SK-N-SH (cell line): ENCODE results near the gene DLX6. TPM values are rescaled to one million over a fixed set of nuclear protein-coding genes. Genes with fewer than 3 reads are reported as not detected.

Experiments
- CTCF ChIA-PET: fragments of 300-600, 350-600 bp; formaldehyde crosslinking; extraction: SDS; loops from one replicate; lab custom pipeline; 2021; lab: Yijun Ruan, JAX
- POLR2A ChIA-PET: fragments of 350-600 bp; sonication (Branson Sonifier 250); formaldehyde crosslinking; extraction: SDS; loops from one replicate; lab custom pipeline; 2020; ENCODE audit warnings: antibody characterized with exemption, inconsistent platforms; lab: Yijun Ruan, JAX
- DNase-seq: peaks from one replicate; pipeline ENCODE4 v3.0.0; 2012
- H2AFZ ChIP-seq: fragments of 200-600 bp; sonication (generic); 2 replicates; pipeline ENCODE4 v1.8.1; 2016; ENCODE audit warnings: antibody characterized with exemption, mild to moderate bottlenecking, low read depth
- H3F3A ChIP-seq: fragments of 200-600 bp; sonication (generic); replicated peaks from 2 replicates; pipeline ENCODE3; 2016; ENCODE audit warnings: antibody characterized with exemption, mild to moderate bottlenecking; ENCODE audit not compliant: insufficient read depth
- H3K27ac ChIP-seq, 2 experiments: fragments of 200-500 bp in 1 of 2; fragments of 200-600 bp in 1 of 2; sonication (Bioruptor generic) in 1 of 2; sonication (generic), shearing (Covaris generic) in 1 of 2; 2 replicates each; pipeline versions ENCODE4 v1.5.1 to v1.6.1; 2014 to 2016; ENCODE audit warnings: low read depth in 2 of 2, inconsistent platforms in 1 of 2, low read length in 1 of 2, mild to moderate bottlenecking in 1 of 2, mixed read lengths in 1 of 2
- H3K27me3 ChIP-seq: fragments of 200-600 bp; sonication (generic), shearing (Covaris generic); 2 replicates; pipeline ENCODE4 v1.6.1; 2016; ENCODE audit warnings: mixed run types; ENCODE audit not compliant: insufficient read depth
- H3K36me3 ChIP-seq, 2 experiments: fragments of 200-500 bp in 1 of 2; fragments of 200-600 bp in 1 of 2; sonication (Bioruptor generic) in 1 of 2; sonication (generic) in 1 of 2; replicated peaks in 1 of 2; 2 replicates each; pipeline versions ENCODE3 to v1.5.1; 2014 to 2016; ENCODE audit warnings: low read length in 1 of 2, mild to moderate bottlenecking in 1 of 2; ENCODE audit not compliant: insufficient read depth in 2 of 2, control insufficient read depth in 1 of 2
- H3K4me1 ChIP-seq, 2 experiments: fragments of 200-500 bp in 1 of 2; fragments of 200-600 bp in 1 of 2; sonication (Bioruptor generic) in 1 of 2; sonication (generic), shearing (Covaris generic) in 1 of 2; 2 replicates each; pipeline versions ENCODE4 v1.5.1 to v1.6.1; 2014 to 2016; ENCODE audit warnings: low read depth in 1 of 2, low read length in 1 of 2, mixed run types in 1 of 2; ENCODE audit not compliant: insufficient read depth in 2 of 2, control insufficient read depth in 1 of 2
- H3K4me2 ChIP-seq: fragments of 200-600 bp; sonication (generic), shearing (Covaris generic); 2 replicates; pipeline ENCODE4 v1.6.1; 2017; ENCODE audit warnings: mixed run types
- H3K4me3 ChIP-seq, 2 experiments: fragments of 200-500 bp in 1 of 2; fragments of 200-600 bp in 1 of 2; sonication (Bioruptor generic) in 1 of 2; sonication (generic), shearing (Covaris generic) in 1 of 2; 2 replicates each; pipeline versions ENCODE4 v1.5.1 to v1.8.1; 2014 to 2016; ENCODE audit warnings: low read depth in 2 of 2, inconsistent platforms in 1 of 2, low read length in 1 of 2, mild to moderate bottlenecking in 1 of 2, mixed read lengths in 1 of 2, moderate library complexity in 1 of 2
- H3K79me2 ChIP-seq: fragments of 200-600 bp; sonication (generic); 2 replicates; pipeline ENCODE4 v1.8.1; 2017; ENCODE audit warnings: mild to moderate bottlenecking; ENCODE audit not compliant: insufficient read depth
- H3K9ac ChIP-seq: fragments of 200-600 bp; sonication (generic); 2 replicates; pipeline ENCODE4 v1.6.1; 2017; ENCODE audit warnings: mixed run types
- H3K9me2 ChIP-seq: fragments of 200-600 bp; sonication (generic); 2 replicates; pipeline ENCODE4 v1.6.1; 2017; ENCODE audit warnings: mixed run types
- H3K9me3 ChIP-seq: fragments of 200-600 bp; sonication (generic); 2 replicates; pipeline ENCODE4 v1.6.1; 2017; ENCODE audit warnings: mixed run types, mild to moderate bottlenecking, moderate library complexity
- H4K20me1 ChIP-seq: fragments of 200-600 bp; sonication (generic); 2 replicates; pipeline ENCODE4 v1.6.1; 2017; ENCODE audit warnings: mild to moderate bottlenecking, mixed run types; ENCODE audit not compliant: insufficient read depth
- CHD2 ChIP-seq: fragments of 150-350 bp; IDR thresholded peaks from 2 replicates; pipeline ENCODE4 v1.6.1; 2018; ENCODE audit warnings: low read length; ENCODE audit not compliant: partially characterized antibody
- FOXM1 ChIP-seq: IDR thresholded peaks from 2 replicates; pipeline ENCODE4 v1.4.0; 2012; ENCODE audit warnings: low read depth, mild to moderate bottlenecking
- MAX ChIP-seq: IDR thresholded peaks from 2 replicates; pipeline ENCODE4 v1.4.0; 2012; ENCODE audit warnings: low read depth
- MXI1 ChIP-seq: IDR thresholded peaks from 2 replicates; pipeline ENCODE4 v1.6.1; 2012; ENCODE audit warnings: mild to moderate bottlenecking, low read depth, low read length, improper control_type of control experiment
- POLR2AphosphoS5 ChIP-seq: IDR thresholded peaks from 2 replicates; pipeline ENCODE4 v1.6.1; 2012; ENCODE audit warnings: low read depth, low read length
- RAD21 ChIP-seq: IDR thresholded peaks from 2 replicates; pipeline ENCODE4 v1.6.1; 2012; ENCODE audit warnings: mild to moderate bottlenecking, low read length
- RFX5 ChIP-seq: IDR thresholded peaks from 2 replicates; pipeline ENCODE4 v1.6.1; 2012; ENCODE audit warnings: mild to moderate bottlenecking, improper control_type of control experiment, low read length
- RXRA ChIP-seq: IDR thresholded peaks from 2 replicates; pipeline ENCODE4 v1.4.0; 2012; ENCODE audit warnings: low read depth, mild to moderate bottlenecking, borderline replicate concordance
- USF1 ChIP-seq: IDR thresholded peaks from 2 replicates; pipeline ENCODE4 v1.4.0; 2012; ENCODE audit warnings: low read depth, borderline replicate concordance
- YY1 ChIP-seq: IDR thresholded peaks from 2 replicates; pipeline ENCODE4 v1.4.0; 2012; ENCODE audit warnings: low read depth, mild to moderate bottlenecking
- WGBS: methylation state at CpG from one replicate; pipeline ENCODE4 v1.1.6; 2017; ENCODE audit warnings: low lambda C conversion rate; 5-methylcytosine and 5-hydroxymethylcytosine counted together
- polyA plus RNA-seq, 3 experiments: library from polyadenylated mRNA; depleted of rRNA; stranded (reverse); fragments of >200 nt; gene quantifications; 2 replicates each; pipeline ENCODE4 v1.2.3, GENCODE V29; 2012

DLX6 gene
- polyA plus RNA-seq, 1 of the 3 experiments (the other 2 are of a cell fraction), result 0.23 TPM

GRCh38 chr7:96989241-96989858, 16.0 kb upstream of the DLX6 start:
- Histone ChIP-seq H3K9me2 (no peaks in the 10 kb centered on the region), H3K9ac (no peak overlapping the region), H3K4me1 (no peaks in the 10 kb centered on the region; a peak in 1 of 4 replicates), H3K4me3 (no peak overlapping the region), H3K27me3 (0 out of 2 replicates have a peak, but pooled peaks cover 4% of the 10 kb centered on the region), H4K20me1 (no peaks in the 10 kb centered on the region), H2AFZ (no peak overlapping the region), H3F3A (no peaks in the 10 kb centered on the region), H3K36me3 (no peaks in the 10 kb centered on the region), H3K9me3 (no peaks in the 10 kb centered on the region), H3K27ac (no peak overlapping the region), H3K4me2 (no peak overlapping the region), H3K79me2 (no peaks in the 10 kb centered on the region)
- 76% methylated on average over 22 of the region's 22 CpGs for WGBS
- TF ChIP-seq CHD2 (no peak), MXI1 (no peak), MAX (no peak), RXRA (no peak), YY1 (no peak), RFX5 (no peak), POLR2AphosphoS5 (no peak), USF1 (no peak)
- ChIA-PET CTCF (interaction anchor here (1.3 kb wide), 2 partner anchors 10 to 161 kb away, joined by 3 read pairs; no protein-coding TSS in a partner anchor), POLR2A (no interaction called here)
- no peak for DNase-seq

- no peak overlapping the region for H3K4me3 ChIP-seq
- no peak overlapping the region for H3K9ac ChIP-seq
- H3K4me1 ChIP-seq, result no peaks in the 10 kb centered on the region; a peak in 1 of 4 replicates
- H2AFZ ChIP-seq, result no peak overlapping the region
- ChIA-PET CTCF (interaction anchor here (1.3 kb wide), 2 partner anchors 11 to 161 kb away, joined by 3 read pairs; no protein-coding TSS in a partner anchor), POLR2A (no interaction called here)
- no peaks in the 10 kb centered on the region for H3K36me3 ChIP-seq
- H3K9me3 ChIP-seq, result no peaks in the 10 kb centered on the region
- H3K4me2 ChIP-seq, result no peak overlapping the region
- H3K79me2 ChIP-seq, result no peaks in the 10 kb centered on the region
- H3K27ac ChIP-seq, result no peak overlapping the region
- 0 out of 2 replicates have a peak, but pooled peaks cover 4% of the 10 kb centered on the region for H3K27me3 ChIP-seq
- 50% methylated on average over 8 of the region's 8 CpGs for WGBS
- H4K20me1 ChIP-seq, result no peaks in the 10 kb centered on the region
- no peaks in the 10 kb centered on the region for H3F3A ChIP-seq
- no peak for DNase-seq
- TF ChIP-seq MXI1 (no peak), RAD21 (no peak)
- H3K9me2 ChIP-seq, result no peaks in the 10 kb centered on the region
These were observed 15.5 kb upstream of the DLX6 start for GRCh38 chr7:96989859-96990317.

- H2AFZ ChIP-seq, result no peak overlapping the region
- H3K36me3 ChIP-seq, result no peaks in the 10 kb centered on the region
- no peaks in the 10 kb centered on the region for H3K9me3 ChIP-seq
- 62% methylated on average over 13 of the region's 13 CpGs for WGBS
- H3K4me3 ChIP-seq, result no peak overlapping the region
- CTCF ChIA-PET, result interaction anchor here (0.9 to 1.6 kb wide), 2 partner anchors 9 to 13 kb away, joined by 3 to 6 read pairs; partner anchors contain the start of gene DLX6
- no peaks in the 10 kb centered on the region for H3K79me2 ChIP-seq
- no peaks in the 10 kb centered on the region for H3K9me2 ChIP-seq
- no peaks in the 10 kb centered on the region for H3F3A ChIP-seq
- no peak for TF ChIP-seq FOXM1
- H3K27me3 ChIP-seq, result peaks cover 4% of the 10 kb centered on the region; the same call in 1 of the 2 replicates
- POLR2A ChIA-PET, result no interaction called here
- H4K20me1 ChIP-seq, result no peaks in the 10 kb centered on the region
- no peak overlapping the region for H3K4me2 ChIP-seq
- no peak overlapping the region for H3K27ac ChIP-seq
- no peak overlapping the region for H3K9ac ChIP-seq
- H3K4me1 ChIP-seq, result no peaks in the 10 kb centered on the region; a peak in 2 of 4 replicates
- no peak for DNase-seq
These were observed 13.7 kb upstream of the DLX6 start for GRCh38 chr7:96991546-96992191.
